C4-2B (cell line): Measurements from ENCODE around the gene XRRA1.

Experiments used
- H3K27ac ChIP-seq: fragments of 450-650 bp; 2 replicates; pipeline ENCODE4 v1.5.1; 2017
- ZFX ChIP-seq: fragments of 450-650 bp; IDR thresholded peaks from 2 replicates; pipeline ENCODE4 v1.6.1; 2017
- TF ChIP-seq, protein P1 (sequence below): fragments of 450-650 bp; conservative IDR thresholded peaks from 2 replicates; pipeline ENCODE4 v1.5.1; 2017; ENCODE audit warnings: mild to moderate bottlenecking

Gene XRRA1

DNA sequence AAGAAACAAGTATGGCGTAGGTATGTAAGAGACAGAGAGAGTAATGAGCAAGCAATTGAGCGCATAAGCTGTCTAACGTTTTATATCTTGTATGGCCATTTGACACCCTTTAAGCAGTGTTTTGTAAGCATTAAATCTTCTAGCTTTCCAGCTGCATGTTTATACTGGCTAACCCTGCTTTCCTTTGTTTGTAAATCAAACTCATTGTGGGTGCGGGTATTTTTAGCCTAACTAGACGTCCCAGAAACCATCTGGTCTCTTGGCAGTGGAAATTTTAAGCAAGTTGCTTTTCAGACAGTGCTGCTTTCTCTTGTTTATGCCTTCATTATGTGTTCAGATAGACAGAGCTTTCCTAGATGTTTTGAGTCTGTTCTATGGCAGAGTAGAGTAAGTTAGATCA, 126.7 kb downstream of the XRRA1 start:
- TF ChIP-seq ZFX: no peak
- TF ChIP-seq, protein P1, sequence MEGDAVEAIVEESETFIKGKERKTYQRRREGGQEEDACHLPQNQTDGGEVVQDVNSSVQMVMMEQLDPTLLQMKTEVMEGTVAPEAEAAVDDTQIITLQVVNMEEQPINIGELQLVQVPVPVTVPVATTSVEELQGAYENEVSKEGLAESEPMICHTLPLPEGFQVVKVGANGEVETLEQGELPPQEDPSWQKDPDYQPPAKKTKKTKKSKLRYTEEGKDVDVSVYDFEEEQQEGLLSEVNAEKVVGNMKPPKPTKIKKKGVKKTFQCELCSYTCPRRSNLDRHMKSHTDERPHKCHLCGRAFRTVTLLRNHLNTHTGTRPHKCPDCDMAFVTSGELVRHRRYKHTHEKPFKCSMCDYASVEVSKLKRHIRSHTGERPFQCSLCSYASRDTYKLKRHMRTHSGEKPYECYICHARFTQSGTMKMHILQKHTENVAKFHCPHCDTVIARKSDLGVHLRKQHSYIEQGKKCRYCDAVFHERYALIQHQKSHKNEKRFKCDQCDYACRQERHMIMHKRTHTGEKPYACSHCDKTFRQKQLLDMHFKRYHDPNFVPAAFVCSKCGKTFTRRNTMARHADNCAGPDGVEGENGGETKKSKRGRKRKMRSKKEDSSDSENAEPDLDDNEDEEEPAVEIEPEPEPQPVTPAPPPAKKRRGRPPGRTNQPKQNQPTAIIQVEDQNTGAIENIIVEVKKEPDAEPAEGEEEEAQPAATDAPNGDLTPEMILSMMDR: no peak
- no peak overlapping the region for H3K27ac ChIP-seq

DNA sequence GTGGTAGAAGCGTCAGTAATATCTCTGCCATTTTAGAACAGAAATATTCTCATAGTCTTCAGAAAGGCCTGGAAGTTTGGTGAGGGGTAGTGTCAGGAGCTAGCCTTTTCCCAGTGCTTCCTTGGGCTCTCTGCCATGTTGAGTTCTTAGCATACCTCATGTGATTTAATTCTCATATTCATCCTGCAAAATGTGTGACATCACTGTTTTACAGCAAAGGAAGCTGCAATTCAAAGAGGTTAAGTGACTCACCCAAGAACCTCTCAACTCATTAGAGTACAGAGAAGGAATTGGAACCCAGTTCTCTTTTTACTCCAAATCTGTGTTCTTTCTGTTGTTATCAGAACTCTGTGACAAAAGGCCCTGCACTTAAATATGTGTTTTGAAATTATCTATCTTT, 128.1 kb downstream of the XRRA1 start:
- TF ChIP-seq, protein P1: no peak
- no peak for TF ChIP-seq ZFX
- H3K27ac ChIP-seq: no peak overlapping the region

DNA sequence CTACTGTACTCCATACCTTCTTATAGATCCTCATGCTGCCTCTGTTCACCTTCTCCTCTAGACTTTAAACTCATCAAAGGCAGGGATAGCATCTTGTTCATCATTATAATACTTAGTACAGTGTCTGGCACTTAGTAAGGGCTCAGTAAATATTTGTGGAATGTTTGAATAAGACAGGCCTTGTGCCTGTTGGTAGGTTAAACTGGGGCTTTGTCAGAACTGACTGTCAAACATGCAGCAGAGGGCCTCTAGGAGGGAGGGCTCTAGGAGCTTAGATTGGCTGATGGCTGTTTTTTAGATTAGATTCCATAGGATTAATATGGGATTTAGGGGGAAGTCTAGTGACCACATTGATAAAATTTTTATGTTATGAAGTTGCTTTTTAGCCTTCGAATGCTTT, 129.5 kb downstream of the XRRA1 start:
- TF ChIP-seq, protein P1: no peak
- TF ChIP-seq ZFX: no peak
- H3K27ac ChIP-seq: no peak overlapping the region

DNA sequence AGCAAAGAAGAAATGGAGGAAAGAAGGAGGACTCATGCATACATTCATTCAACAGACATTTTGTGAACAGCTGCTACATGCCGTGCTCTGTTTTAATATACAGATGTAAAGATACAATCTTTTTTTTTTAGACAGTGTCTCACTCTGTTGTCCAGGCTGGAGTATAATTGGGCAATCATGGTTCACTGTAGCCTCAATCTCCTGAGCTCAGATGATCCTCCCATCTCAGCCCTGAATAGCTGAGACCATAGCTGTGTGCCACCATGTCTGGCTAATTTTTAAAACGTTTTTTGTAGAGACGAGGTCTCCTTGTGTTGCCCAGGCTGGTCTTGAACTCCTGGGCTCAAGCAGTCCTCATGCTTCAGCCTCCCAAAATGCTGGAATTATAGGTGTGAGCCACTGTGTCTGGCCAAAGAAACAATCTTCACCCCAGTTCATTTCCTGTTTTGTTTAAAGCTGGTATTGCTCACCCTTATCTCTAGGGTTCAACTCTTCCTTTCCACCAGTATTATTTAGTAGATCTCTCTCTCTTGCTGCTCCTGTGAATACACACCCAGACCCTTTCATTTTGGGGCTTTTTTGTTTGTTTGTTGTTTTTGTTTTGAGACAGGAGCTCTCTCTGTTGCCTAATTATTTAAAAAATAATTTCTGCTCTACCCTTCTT, 130.5 kb downstream of the XRRA1 start:
- TF ChIP-seq, protein P1: no peak
- TF ChIP-seq ZFX: no peak
- H3K27ac ChIP-seq: no peak overlapping the region

DNA sequence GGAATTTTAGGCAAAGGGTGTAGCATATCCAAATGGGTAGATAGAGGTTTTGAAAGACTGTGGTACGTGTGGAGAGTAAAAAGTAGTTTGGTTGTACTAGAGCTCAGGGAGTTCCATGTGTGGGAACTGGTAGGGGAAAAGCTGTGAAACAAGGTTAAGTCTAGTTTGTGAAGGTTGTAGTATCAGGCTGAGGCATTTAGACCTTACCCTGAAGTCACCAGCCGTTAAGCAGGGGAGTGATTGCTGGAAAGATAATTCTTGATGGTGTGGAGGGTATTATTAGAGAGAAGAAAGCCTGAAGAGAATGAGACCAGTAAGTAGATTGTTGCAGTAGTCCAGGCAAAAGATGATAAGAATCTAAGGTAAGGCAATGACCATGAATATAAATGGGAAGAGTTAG, 132.2 kb downstream of the XRRA1 start:
- TF ChIP-seq, protein P1: no peak
- TF ChIP-seq ZFX: no peak

DNA sequence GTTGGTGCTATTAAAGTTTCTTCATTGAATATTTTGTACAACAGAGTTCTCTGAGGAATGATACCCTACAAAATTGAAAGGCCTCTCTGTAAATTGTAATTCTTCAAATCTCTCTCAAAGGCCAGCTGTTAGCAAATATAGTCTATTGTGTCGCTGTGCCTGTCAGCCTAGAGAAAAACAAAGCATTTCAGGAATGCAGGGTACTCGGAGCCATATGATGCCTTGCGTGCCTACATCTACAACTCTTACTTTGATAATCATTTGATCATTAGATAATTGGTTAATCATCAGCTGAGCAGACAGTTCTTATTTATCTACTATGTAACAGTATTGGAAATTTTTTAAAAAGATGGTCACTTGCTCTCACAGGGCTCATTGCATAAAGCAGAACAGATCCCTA, 132.9 kb downstream of the XRRA1 start:
- H3K27ac ChIP-seq: no peak overlapping the region
- no peak for TF ChIP-seq ZFX
- TF ChIP-seq, protein P1: no peak

More for the DNA sequence above, 132.2 kb downstream of the XRRA1 start:
- H3K27ac ChIP-seq: no peak overlapping the region

DNA sequence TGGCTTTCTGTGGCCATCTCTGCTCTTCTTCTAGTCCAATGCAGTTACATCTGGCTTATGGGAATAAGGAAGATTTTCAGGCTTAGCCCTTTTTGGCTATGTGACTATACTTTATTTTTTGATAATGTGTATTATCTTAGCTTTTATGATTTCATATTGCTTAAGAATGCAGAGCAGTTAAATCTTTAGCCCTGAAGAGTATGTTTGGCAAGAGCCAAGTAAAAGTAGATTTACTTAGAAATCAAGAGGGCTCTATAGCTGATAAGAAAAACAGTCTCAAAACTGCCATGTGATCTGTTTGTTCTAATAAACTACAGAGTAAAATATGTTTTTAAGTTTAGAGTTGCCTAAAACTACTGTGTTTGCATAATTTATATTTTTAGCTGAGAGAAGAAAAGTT, 139.1 kb downstream of the XRRA1 start:
- TF ChIP-seq, protein P1: no peak
- no peak for TF ChIP-seq ZFX

More for the DNA sequence above, 139.1 kb downstream of the XRRA1 start:
- no peak overlapping the region for H3K27ac ChIP-seq
